ENCODE results near the gene MOB3B. TPM values are rescaled to one million over a fixed set of nuclear protein-coding genes. Genes with fewer than 3 reads are reported as not detected.
A peak's percentile ranks its signal among the peaks of the same experiment; 100 is the strongest.

The MOB3B gene
- total RNA-seq, 2 donors from 2014 or later, result 0.17 to 0.24 TPM

DNA sequence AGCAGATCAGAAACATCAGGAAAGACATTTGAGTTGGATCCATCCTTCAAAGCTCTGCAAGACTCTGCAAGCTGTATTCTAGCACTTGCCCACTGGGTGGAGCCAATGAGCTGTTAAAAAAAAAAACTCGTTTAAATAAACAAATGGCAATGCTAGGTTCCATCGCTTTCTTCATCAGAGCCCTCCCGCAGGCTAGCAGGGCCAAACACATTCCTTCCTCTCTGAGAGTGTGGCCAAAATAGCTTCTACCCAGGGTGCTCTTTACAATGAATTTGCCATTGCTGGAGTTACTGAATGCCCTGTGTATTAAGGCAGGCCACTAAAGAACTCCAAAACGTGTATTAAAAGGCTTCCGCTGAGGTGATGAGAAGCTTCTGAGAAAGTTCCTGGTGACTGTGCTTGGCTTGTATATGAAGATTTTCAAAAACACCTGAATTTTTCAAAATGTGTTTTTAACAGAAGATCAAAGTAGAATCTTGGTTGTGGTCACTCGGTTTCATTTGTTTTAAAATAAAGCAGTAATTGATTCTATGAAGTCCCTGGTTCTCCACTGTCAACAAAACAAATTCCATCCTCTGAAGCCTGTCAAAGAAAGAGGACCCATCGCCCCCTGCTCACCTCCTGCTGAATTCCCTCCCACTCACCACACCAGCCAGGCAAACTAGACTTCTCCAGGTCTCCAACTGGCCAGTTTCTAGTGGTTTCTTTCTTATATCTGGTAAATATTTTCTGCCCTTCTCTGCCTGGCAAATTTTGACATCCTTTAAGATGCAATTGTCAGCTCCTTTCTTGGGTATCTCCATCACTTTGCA lies 196.2 kb downstream of the MOB3B start:
- Mint-ChIP-seq H3K4me1 (no peaks in the 10 kb centered on the region), H3K27me3 (peaks cover 4% of the 10 kb centered on the region), H3K4me3 (no peak overlapping the region), H3K9me3 (no peaks in the 10 kb centered on the region), H3K36me3 (ENCODE audit: low read depth) (no peaks in the 10 kb centered on the region), H3K27ac (no peak overlapping the region)
- peak; percentile 61 for ATAC-seq (replicated peaks)

DNA sequence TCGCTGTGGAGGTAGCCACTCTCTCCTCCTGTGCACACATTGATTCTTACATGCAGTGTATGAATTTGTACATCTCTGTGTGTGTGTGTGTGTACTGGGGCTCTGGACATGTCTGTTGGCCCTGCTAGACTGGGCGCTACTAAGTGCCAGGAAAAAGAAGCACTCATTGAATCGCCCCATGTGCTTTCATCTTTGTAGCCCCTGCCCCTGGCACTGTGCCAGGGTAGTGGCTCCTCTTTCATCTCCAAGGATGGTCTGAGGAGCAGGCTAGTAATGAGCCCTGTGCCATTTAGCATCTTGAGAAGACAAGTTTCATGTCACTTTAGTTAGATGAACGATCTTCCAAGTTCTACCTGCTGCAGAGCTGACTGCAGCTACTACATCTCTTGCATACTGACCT lies 198.2 kb downstream of the MOB3B start:
- Mint-ChIP-seq H3K27ac (no peak overlapping the region), H3K36me3 (ENCODE audit: low read depth) (no peaks in the 10 kb centered on the region), H3K9me3 (no peaks in the 10 kb centered on the region), H3K27me3 (peaks cover 4% of the 10 kb centered on the region), H3K4me1 (no peaks in the 10 kb centered on the region), H3K4me3 (no peak overlapping the region)
- ATAC-seq (replicated peaks), result no peak

DNA sequence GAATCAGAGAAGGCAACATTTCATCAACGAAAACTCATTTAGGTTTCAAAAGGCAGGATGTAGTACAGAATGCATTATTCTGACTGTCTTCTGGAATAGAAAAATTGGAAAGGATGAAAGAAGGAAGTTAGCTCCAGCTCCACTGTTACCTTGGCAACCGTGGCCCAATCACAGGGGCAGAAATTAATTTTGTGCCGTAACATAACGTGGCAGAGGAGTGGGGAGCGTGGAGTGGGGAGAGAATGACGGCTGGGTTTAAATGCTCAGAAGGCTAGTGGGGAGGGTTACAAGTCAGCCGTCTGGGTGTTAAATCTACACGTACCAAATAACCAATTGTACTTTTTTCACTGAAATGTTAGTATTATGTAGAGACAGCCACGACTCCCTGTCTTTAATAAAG lies 200.3 kb downstream of the MOB3B start:
- Mint-ChIP-seq H3K27ac (no peak overlapping the region), H3K36me3 (ENCODE audit: low read depth) (no peaks in the 10 kb centered on the region), H3K9me3 (no peaks in the 10 kb centered on the region), H3K27me3 (peaks cover 4% of the 10 kb centered on the region), H3K4me1 (no peaks in the 10 kb centered on the region), H3K4me3 (no peak overlapping the region)
- ATAC-seq (replicated peaks), result no peak

DNA sequence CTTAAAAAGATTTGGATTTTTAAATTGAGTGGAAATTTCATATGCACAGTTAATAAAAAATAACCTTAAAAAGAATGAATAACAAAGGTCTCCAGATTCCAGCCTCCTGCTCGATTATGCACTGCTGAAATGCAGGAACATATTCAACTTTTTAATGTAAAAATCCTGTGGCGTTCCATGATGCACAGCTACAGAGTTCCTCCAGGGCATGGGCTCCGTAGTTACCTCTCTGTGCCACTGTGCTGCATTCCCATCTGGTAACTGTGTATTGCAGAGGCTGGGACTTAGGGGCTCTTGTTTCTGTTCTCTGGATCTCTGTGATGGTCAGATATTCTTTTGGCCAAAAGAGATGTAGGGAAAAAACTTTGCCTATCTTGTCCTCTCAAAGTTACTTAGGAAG lies 201.1 kb downstream of the MOB3B start:
- Mint-ChIP-seq H3K27ac (no peak overlapping the region), H3K4me1 (no peaks in the 10 kb centered on the region), H3K9me3 (no peaks in the 10 kb centered on the region), H3K4me3 (no peak overlapping the region), H3K36me3 (ENCODE audit: low read depth) (no peaks in the 10 kb centered on the region), H3K27me3 (peaks cover 4% of the 10 kb centered on the region)
- ATAC-seq (replicated peaks), result no peak

DNA sequence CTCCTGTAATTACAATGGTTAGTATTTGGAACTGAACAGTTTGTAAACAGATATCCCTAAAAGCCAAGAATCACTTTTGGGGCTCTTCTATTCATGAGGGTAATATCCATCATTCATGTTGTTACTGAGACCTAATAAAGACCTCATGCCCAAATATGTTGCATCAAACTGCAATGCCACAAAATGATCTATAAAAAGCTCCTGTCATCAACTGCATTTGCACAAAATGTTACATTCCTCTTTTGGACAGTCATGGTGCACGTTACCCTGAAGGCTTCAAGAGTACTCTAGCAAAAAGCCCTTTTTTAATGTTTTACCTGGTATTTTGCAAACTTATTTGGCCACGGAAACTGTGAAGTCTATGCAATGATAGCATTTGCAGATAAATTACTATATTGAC lies 218.4 kb downstream of the MOB3B start:
- no peak overlapping the region for H3K4me3 Mint-ChIP-seq
- no peak for ATAC-seq (replicated peaks)
- H3K9me3 Mint-ChIP-seq, result no peaks in the 10 kb centered on the region

DNA sequence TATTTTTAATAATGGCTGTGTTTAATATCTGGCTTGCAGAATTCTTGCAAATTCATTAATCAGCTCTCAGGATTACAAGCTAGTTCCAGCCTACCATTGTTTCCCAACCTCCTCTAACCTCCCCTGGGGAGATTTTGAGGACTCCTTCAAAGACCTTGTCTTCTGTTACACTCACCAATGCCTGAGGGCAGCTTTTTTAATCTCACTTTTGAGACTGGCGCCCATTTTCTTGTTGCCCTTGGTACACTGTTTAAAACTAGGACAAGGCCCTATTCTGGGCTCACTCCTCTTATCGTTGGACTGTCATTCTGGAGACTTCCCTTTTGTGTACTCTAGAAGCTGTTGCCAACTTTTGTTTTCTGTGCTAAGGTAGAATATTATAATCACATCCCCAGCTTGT lies 219.0 kb downstream of the MOB3B start:
- Mint-ChIP-seq H3K9me3 (no peaks in the 10 kb centered on the region), H3K27me3 (peaks cover 8% of the 10 kb centered on the region), H3K4me1 (no peaks in the 10 kb centered on the region), H3K36me3 (ENCODE audit: low read depth) (no peaks in the 10 kb centered on the region), H3K27ac (no peak overlapping the region), H3K4me3 (no peak overlapping the region)
- no peak for ATAC-seq (replicated peaks)

More for the DNA sequence above, 218.4 kb downstream of the MOB3B start:
- Mint-ChIP-seq H3K36me3 (ENCODE audit: low read depth) (no peaks in the 10 kb centered on the region), H3K4me1 (no peaks in the 10 kb centered on the region), H3K27ac (no peak overlapping the region), H3K27me3 (peaks cover 8% of the 10 kb centered on the region)

DNA sequence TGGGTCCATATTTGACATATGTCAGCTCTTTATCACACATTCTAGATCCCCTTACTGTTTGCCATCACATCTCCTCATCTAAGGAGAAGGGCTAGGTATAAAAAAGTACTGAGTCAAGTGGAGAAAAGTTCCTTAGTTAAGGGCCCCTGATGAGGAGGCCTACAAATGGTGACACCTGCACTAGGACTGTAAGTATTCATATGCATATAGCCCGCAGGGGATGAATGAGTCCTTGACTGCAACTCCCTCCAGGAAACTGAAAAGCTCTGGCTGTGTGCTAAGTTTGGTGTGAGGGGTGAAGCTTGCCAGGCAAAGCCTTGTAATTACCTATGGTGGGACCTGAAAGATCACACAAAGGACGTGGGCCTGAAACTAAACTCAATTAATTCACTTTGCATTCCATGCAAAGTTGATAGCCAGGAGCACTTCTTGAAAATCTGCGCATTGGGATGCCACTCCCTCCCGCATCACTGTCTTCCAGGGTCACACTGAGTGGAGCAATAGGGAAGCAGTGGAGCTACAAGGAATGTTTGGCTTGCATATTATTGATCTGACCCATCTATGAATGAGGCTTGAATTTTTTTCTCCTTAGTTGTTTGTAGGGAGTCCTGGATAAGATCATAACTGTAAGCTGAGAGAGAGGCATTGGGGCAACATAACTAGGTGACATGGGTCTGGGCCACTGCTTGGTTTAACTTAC lies 220.8 kb downstream of the MOB3B start:
- no peaks in the 10 kb centered on the region for H3K36me3 Mint-ChIP-seq (ENCODE audit: low read depth)
- H3K4me1 Mint-ChIP-seq, result no peaks in the 10 kb centered on the region
- no peaks in the 10 kb centered on the region for H3K9me3 Mint-ChIP-seq
- H3K4me3 Mint-ChIP-seq, result no peak overlapping the region
- no peak for ATAC-seq (replicated peaks)
- H3K27ac Mint-ChIP-seq, result no peak overlapping the region
- H3K27me3 Mint-ChIP-seq, result peaks cover 3% of the 10 kb centered on the region

DNA sequence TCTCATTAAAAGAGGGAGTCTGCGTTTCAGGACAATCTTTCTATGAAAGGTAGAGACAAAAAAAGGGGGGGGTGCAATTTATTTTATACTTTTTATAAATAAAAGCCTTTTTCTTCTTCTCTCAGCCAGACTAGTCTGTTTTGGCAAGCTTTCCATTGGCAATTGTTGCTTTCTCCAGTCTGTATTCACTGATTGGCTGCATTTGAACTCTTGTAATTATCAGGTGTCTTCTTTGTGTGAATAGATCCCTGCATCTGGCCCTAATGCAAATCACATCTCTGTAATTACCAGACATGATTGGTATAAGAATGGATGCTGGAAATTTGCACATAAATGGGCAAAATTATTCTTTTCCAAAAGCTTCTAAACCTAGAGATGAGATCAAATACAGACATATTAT lies 225.1 kb downstream of the MOB3B start:
- no peak for ATAC-seq (replicated peaks)
- H3K27me3 Mint-ChIP-seq, result peaks cover 6% of the 10 kb centered on the region
- H3K27ac Mint-ChIP-seq, result no peak overlapping the region
- no peaks in the 10 kb centered on the region for H3K36me3 Mint-ChIP-seq (ENCODE audit: low read depth)
- H3K9me3 Mint-ChIP-seq, result no peaks in the 10 kb centered on the region
- H3K4me1 Mint-ChIP-seq, result no peaks in the 10 kb centered on the region
- H3K4me3 Mint-ChIP-seq, result no peak overlapping the region

DNA sequence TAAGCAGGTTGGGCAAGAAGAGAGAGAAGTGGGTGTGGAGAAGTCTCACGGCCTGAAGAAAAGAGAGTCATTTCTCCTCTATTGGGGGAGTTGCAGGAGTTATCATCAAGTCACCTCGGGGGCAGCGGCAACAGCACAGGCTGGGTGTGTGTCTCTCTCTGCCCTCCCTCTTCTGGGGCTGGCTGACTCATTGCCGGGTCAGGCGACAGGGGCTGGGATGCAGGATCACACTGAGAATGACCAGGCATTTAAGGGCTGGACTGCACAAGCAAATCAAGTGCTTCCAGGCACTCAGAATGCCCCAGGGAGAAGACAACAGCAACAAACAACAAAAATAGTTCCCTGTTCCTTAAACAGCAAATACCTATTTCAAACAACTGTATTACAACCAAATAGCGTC lies 226.4 kb downstream of the MOB3B start:
- Mint-ChIP-seq H3K4me1 (no peaks in the 10 kb centered on the region), H3K36me3 (ENCODE audit: low read depth) (no peaks in the 10 kb centered on the region), H3K27me3 (peaks cover 6% of the 10 kb centered on the region), H3K27ac (no peak overlapping the region), H3K4me3 (no peak overlapping the region), H3K9me3 (no peaks in the 10 kb centered on the region)
- no peak for ATAC-seq (replicated peaks)

DNA sequence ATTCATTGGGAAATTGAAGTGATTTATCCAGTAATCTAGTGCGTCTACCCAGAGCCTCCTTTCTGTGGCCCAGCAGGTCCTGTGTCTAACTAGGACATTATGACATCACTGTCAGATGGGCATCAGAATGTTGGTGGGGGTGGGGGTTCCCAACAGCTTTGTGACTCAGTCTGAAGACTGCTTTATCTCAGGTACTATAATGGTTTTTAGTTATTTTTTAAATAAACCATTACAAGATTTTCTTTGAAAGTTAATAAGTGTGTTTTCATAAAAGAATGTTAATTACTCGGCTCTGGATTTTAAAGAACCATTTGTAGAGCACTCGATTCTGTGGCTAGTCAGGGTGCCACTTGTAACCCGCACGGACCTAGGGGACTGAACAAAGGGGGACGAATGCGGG lies 232.6 kb downstream of the MOB3B start, which contains the start of gene EQTN:
Gene EQTN, minus strand, starts transcription at position 101 of the 400 bp plus-strand sequence. Its CDS starts 95 bp downstream, at position 6.
- no peak for ATAC-seq (replicated peaks)
- no peaks in the 10 kb centered on the region for H3K4me1 Mint-ChIP-seq
- H3K36me3 Mint-ChIP-seq (ENCODE audit: low read depth), result no peaks in the 10 kb centered on the region
- no peaks in the 10 kb centered on the region for H3K9me3 Mint-ChIP-seq
- no peak within 1 kb of the TSS for H3K27ac Mint-ChIP-seq
- peaks cover 4% of the 10 kb centered on the region for H3K27me3 Mint-ChIP-seq
- H3K4me3 Mint-ChIP-seq, result no peak within 1 kb of the TSS

DNA sequence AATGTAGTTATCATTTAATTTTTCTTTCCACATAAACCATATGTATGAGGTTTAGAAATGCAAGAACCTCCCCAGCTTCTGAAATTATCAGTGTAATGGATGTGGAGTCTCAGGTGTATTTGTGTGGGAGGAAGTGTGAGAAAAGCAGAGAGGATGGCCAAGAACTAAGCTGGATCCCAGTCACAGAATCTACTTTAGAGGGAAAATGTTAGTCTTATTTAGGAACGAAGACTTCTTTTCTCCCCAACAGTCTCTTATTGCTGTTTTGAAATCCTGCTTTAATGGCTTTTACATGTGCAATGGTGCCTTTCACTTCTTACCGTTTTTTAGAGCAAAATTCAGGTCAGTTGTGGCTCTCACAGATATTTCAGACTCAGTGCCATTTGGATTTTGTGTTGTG lies 235.6 kb downstream of the MOB3B start:
- H3K9me3 Mint-ChIP-seq, result no peaks in the 10 kb centered on the region
- no peak for ATAC-seq (replicated peaks)

DNA sequence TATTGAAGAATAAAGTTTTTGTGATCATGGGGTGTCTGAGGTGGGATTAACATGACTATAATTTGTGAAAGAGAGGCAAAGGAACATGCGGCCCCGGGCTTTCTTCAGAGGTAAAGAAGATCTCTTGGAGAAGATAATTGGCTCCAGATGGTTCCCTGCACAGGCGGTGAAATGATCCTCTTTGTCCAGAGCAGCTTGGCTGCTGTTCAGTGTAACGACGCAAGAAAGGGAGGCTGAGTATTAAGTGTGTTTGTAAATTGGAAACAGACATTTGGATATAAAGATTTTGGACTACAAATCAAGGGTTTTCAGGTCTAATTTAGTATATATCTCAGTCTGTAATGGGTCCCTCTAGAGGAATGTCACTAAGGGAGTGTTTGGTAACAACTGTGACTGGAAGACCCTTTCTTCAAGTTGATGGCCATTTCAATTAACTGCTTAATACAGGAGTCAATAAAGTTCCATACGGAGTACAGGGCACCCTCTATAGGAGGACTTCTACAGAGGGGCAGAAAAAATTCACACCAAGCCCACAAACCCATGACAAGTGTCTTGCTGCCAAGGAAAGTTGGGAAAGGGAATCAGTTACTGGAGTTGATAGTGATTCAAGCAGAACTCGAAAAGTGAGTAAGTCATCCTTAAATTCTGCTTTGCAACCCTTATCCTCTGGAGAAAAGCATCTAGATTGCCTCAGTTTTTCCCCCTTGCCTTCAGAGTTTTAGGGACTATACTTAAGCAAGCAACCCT lies 236.8 kb downstream of the MOB3B start:
- H3K4me1 Mint-ChIP-seq, result no peaks in the 10 kb centered on the region
- H3K9me3 Mint-ChIP-seq, result no peaks in the 10 kb centered on the region
- peaks cover 15% of the 10 kb centered on the region for H3K27me3 Mint-ChIP-seq
- no peak overlapping the region for H3K4me3 Mint-ChIP-seq
- H3K27ac Mint-ChIP-seq, result no peak overlapping the region
- H3K36me3 Mint-ChIP-seq (ENCODE audit: low read depth), result no peaks in the 10 kb centered on the region
- ATAC-seq (replicated peaks), result no peak

More for the DNA sequence above, 235.6 kb downstream of the MOB3B start:
- no peak overlapping the region for H3K4me3 Mint-ChIP-seq
- H3K4me1 Mint-ChIP-seq, result no peaks in the 10 kb centered on the region
- peaks cover 10% of the 10 kb centered on the region for H3K27me3 Mint-ChIP-seq
- H3K36me3 Mint-ChIP-seq (ENCODE audit: low read depth), result no peaks in the 10 kb centered on the region
- H3K27ac Mint-ChIP-seq, result no peak overlapping the region

DNA sequence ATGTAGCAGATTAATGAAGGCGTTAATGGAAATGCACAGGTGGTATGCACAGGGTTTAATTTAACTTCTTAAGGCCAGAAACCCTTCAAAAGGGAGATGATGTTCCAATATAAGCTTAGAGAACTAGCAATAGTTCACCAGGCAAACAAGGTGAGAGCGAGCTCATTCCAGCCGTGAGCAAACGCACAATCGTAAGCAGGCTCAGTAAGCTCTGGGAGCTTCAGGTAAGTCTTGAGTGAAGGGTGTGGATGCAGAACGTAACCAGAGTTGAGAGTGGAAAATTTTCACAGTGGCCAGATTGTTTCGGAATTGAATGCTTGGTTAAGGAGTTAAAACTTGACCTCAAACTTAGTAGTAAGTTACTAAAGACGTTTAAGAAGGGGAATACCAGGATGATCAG lies 238.3 kb downstream of the MOB3B start:
- no peak overlapping the region for H3K4me3 Mint-ChIP-seq
- no peaks in the 10 kb centered on the region for H3K36me3 Mint-ChIP-seq (ENCODE audit: low read depth)
- no peaks in the 10 kb centered on the region for H3K4me1 Mint-ChIP-seq
- H3K9me3 Mint-ChIP-seq, result no peaks in the 10 kb centered on the region
- peaks cover 21% of the 10 kb centered on the region for H3K27me3 Mint-ChIP-seq
- ATAC-seq (replicated peaks), result no peak
- no peak overlapping the region for H3K27ac Mint-ChIP-seq

DNA sequence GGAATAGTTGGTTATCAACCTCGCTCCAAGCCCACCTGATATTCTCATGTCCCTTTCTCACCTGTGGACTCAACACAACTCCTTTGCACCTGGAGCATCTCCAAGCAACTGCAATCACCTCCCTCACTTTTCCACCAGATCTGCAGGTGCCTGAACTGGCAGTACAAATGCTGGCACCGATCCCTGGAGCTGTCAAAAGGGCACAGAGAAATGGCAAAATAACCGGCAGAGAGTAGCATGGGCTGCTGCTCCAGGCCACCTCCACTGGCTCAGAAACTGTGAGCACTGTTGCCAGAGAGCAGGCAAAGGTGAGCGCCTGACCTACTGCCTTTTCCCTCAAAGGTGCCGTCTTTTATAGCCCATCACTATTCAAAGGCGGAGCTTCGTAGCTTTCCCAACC lies 247.3 kb downstream of the MOB3B start:
- H3K4me1 Mint-ChIP-seq, result no peaks in the 10 kb centered on the region

More for the DNA sequence above, 247.3 kb downstream of the MOB3B start:
- peaks cover 25% of the 10 kb centered on the region for H3K27me3 Mint-ChIP-seq
- ATAC-seq (replicated peaks), result no peak
- H3K9me3 Mint-ChIP-seq, result no peaks in the 10 kb centered on the region
- no peak overlapping the region for H3K4me3 Mint-ChIP-seq
- no peak overlapping the region for H3K27ac Mint-ChIP-seq
- no peaks in the 10 kb centered on the region for H3K36me3 Mint-ChIP-seq (ENCODE audit: low read depth)
